GM12873 (cell line): ENCODE measurements around the gene CHCHD5.

Source experiments
- CTCF ChIP-seq: IDR thresholded peaks from 2 replicates; pipeline ENCODE4 v1.5.1; 2012; ENCODE audit warnings: low read depth, mild to moderate bottlenecking, moderate library complexity, low read length, control low read depth; ENCODE audit not compliant: insufficient read depth; ENCODE audit errors: missing control alignments

The CHCHD5 gene, protein sequence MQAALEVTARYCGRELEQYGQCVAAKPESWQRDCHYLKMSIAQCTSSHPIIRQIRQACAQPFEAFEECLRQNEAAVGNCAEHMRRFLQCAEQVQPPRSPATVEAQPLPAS

DNA sequence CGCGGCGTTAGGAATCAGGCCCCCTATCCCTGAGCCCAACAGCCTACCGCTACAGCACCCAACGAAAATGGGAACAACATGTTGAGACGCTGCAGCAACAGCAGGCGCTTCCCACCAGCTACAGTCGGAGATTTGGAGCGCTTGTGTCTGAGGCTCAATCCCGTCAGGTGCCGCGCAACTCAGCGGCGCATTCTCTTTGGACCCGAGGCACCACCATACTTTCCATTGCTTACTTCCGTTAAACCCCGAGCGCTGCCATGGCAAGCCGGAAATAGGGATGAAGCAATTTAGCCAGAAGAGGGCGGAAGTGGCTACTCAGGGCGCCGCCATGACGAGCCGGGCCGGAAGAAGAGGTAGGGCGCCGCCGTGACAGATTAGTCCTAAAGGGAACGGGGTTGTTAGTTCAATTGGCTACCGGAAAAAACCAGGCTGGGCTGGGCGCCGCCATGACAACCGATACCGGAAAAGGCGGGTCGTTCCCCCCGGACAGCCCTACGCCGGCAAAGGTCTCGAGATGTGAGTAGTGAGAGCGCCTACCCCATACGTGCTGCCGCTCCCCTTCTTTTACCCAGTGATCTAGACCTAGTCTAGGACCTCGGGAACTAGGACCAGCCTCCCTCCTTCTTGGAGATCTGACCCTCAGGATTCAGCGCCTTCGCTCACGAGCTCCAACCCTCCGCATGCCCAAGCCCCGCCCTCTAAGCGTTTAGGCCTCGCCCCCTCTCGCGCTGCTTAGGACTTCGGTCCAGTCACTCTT lies at the start of gene CHCHD5:
Gene CHCHD5, plus strand, starts transcription at position 476 of the 757 bp plus-strand sequence. Its CDS starts 39 bp downstream, at position 515.
- no peak for TF ChIP-seq CTCF

DNA sequence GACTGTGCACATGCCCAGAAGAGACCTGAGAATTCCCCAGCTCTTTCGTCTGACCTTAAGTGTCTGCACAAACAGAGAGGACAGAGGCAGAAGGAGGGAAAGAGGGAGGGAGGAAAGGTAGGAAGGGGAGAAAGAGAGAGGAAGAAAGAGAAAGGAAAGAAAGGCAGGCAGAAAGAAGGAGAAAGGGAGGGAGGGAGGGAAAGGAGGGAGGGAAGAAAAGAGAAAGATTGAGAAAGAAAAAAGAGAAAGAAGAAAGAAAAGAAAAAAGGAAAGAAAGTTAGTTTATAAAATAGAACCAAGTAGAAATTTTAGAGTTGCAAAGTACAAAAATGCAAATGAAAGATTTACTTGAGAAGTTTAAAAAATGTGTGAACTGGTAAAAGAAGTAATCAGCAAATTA lies 49.6 kb upstream of the CHCHD5 start:
- no peak for TF ChIP-seq CTCF

DNA sequence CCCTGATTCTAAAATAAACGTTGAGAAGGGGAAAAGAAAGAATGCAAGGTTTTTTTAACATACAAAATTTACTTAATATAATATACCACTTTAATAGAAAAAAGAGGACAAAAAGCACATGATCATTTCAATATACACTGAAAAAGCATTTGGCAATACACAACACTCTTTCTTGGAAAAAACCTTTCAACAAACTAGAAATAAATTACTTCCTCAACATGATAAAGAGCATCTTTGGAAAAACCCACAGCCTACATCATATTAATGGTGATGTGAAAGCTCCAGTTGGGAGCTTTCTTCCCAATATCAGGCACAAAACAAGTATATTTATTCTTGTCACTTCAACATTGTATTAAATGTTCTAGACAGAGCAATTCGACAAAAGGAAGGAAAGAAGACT lies 45.1 kb upstream of the CHCHD5 start:
- TF ChIP-seq CTCF, result no peak

- TF ChIP-seq CTCF, result no peak
These were observed 43.5 kb upstream of the CHCHD5 start for GRCh38 chr2:112540906-112541305.

DNA sequence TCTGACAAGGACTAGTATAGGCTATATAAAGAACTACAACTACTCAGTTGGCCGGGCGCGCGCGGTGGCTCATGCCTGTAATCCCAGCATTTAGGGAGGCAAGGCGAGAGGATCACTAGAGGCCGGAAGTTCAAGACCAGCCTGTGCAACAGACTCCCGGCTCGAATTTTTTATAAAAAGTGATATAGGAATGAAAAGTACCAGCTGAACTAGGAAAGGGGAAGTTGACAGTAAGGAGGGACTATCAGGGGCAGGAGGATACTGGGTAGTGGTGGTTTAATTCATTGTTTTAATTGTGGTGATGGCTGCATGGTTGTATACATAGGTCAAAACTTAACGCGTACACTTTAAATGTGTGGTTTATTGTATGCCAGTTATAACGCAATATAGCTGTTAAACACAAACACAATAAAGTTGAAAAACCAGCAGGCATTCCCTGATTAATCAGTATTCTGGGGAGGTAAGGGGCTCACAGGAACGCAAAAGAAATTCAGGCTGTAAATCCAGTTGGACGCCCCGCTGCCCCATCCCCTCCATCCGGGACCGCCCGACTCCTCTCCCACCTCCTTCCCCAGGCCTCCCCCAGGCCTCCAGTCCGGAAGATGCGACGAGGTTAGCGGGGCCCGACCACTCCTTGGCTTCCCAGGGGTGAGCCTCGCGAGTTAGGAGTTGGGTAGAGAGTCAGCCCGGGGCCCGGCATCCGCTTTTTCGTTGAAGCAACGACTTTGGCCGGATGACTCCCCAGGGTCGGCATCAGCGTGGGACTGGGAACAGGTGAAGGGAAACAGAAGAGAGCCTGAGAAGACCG lies 42.9 kb upstream of the CHCHD5 start:
- TF ChIP-seq CTCF, result no peak

DNA sequence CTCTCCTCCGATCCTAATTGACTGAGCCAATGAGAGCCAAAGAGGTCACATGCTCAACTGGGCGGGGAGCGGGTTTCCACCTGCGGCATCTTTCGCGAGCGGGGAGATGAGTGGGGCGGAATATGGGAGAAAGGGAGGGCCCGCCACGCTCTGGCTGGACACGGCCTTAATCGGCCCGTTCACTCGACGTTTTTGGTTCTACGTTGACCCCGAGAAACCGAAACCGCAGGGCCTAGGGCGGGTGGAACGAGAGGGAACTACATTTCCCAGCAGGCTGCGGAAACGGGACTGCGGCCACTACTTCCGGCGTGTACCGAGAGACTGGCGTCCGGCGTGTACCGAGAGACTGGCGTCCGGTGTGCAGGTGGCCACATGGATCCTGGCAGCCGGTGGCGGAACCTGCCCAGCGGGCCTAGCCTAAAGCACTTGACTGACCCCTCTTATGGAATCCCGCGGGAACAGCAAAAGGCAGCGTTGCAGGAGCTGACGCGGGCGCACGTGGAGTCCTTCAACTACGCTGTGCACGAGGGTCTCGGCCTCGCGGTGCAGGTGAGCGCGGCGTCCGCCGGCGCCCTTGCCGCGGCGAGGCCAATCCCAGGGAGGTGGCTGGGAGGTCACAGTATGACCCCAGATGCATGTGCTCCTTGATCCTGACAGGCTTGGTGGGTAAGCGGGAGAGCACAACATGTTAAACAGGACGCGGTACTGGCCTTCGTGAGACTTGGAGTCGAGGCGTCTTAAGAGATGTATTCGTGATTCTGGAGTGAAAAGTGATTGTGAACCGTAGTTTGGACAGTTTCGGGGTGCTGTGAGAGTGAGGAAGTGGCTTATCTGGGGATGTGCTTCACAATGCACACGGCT lies 42.1 kb upstream of the CHCHD5 start, which contains the start of gene POLR1B:
Gene POLR1B, plus strand, starts transcription at position 343 of the 861 bp plus-strand sequence. Its CDS starts 30 bp downstream, at position 373.
- TF ChIP-seq CTCF, result no peak
